HG02884 (cell line): ENCODE data around the gene DHCR24.

ENCODE experiments used
- ATAC-seq: cut with Tn5 transposase; IDR thresholded peaks from one replicate; pipeline ENCODE4 v1.9.1; 2021; ENCODE audit warnings: mild to moderate bottlenecking, moderate library complexity; ENCODE audit not compliant: unreplicated experiment

The DHCR24 gene

GRCh38 chr1:54818461-54819194 is 68.4 kb downstream of the DHCR24 start:
- ATAC-seq: no peak

- no peak for ATAC-seq
These were observed 70.0 kb downstream of the DHCR24 start for GRCh38 chr1:54816951-54817350.

GRCh38 chr1:54816130-54816529 is 70.9 kb downstream of the DHCR24 start:
- no peak for ATAC-seq

- ATAC-seq: no peak
These were observed 71.7 kb downstream of the DHCR24 start for GRCh38 chr1:54815086-54815876.

GRCh38 chr1:54814571-54814970 is 72.4 kb downstream of the DHCR24 start:
- no peak for ATAC-seq

GRCh38 chr1:54814126-54814498 is 72.9 kb downstream of the DHCR24 start:
- no peak for ATAC-seq

GRCh38 chr1:54813485-54814125 is 73.4 kb downstream of the DHCR24 start:
- no peak for ATAC-seq

- ATAC-seq: no peak
These were observed 74.1 kb downstream of the DHCR24 start for GRCh38 chr1:54812801-54813484.

GRCh38 chr1:54811739-54812655 is 75.0 kb downstream of the DHCR24 start:
- ATAC-seq: no peak

- ATAC-seq: no peak
These were observed 75.9 kb downstream of the DHCR24 start for GRCh38 chr1:54811066-54811465.

- ATAC-seq: peak; percentile 63
These were observed 76.6 kb downstream of the DHCR24 start for GRCh38 chr1:54810153-54810942.

- no peak for ATAC-seq
These were observed 77.4 kb downstream of the DHCR24 start for GRCh38 chr1:54809496-54810074.

- ATAC-seq: no peak
These were observed 78.4 kb downstream of the DHCR24 start for GRCh38 chr1:54808443-54809207.

- ATAC-seq: no peak
These were observed 79.2 kb downstream of the DHCR24 start for GRCh38 chr1:54807756-54808155.

- no peak for ATAC-seq
These were observed 79.9 kb downstream of the DHCR24 start for GRCh38 chr1:54806931-54807611.

- ATAC-seq: no peak
These were observed 81.0 kb downstream of the DHCR24 start for GRCh38 chr1:54805981-54806381.

GRCh38 chr1:54805466-54805865 is 81.5 kb downstream of the DHCR24 start:
- ATAC-seq: no peak
